Stimulated activated CD4-positive, alpha-beta T cell treated with anti-CD3 and anti-CD28 coated beads, Interleukin-1b, Interleukin-23, amount 100 ng/mL, for 48 hours (primary cell): ENCODE results near the gene PLEKHG3.
"Not testable (repeated sequence)": the region's sequence is repeated elsewhere in the genome, so short reads cannot be mapped to it uniquely, and the experiment has no call there.

Source experiments
- DNase-seq: peaks from one replicate; pipeline ENCODE4 v3.0.0-alpha.2; 2020

Gene PLEKHG3

GRCh38 chr14:64704143-64704742 lies at the start of gene PLEKHG3:
Gene PLEKHG3, plus strand, starts transcription at chr14:64704424. Its CDS starts 23,208 bp downstream, at chr14:64727632.
- DNase-seq: peak; percentile 6

GRCh38 chr14:64654901-64655300 lies 49.3 kb upstream of the PLEKHG3 start:
- DNase-seq: no peak

GRCh38 chr14:64656986-64657385 lies 47.2 kb upstream of the PLEKHG3 start:
- no peak for DNase-seq

GRCh38 chr14:64658201-64658600 lies 46.0 kb upstream of the PLEKHG3 start:
- DNase-seq: no peak

DNA sequence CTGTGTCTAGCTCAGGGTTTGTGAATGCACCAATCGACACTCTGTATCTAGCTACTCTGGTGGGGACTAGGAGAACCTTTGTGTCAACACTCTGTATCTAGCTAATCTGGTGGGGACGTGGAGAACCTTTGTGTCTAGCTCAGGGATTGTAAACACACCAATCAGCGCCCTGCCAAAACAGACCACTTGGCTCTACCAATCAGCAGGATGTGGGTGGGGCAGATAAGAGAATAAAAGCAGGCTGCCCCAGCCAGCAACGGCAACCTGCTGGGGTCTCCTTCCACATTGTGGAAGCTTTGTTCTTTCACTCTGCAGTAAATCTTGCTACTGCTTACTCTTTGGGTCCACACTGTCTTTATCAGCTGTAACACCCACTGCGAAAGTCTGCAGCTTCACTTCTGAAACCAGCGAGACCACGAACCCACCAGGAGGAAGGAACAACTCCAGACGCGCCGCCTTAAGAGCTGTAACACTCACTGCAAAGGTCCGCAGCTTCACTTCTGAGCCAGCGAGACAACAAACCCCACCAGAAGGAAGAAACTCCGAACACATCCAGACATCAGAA lies 45.4 kb upstream of the PLEKHG3 start:
- DNase-seq: not testable (repeated sequence)

DNA sequence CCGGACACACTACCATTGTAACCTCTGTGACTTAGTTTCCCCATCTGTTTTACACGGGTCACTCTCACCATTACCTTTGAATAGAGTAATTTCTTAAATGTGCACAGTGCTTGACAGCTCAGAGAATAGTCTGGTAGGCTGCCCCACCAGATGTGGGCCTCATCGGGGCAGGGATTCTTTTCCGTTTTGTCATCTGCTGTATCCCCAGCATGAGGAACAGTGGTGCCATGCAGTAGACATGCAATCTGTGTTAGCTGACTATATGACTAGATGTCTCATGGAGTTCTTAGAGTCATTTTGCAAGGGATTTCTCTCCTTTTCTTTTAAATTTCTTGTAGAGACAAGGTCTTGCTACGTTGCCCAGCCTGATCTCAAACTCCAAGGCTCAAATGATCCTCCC lies 44.9 kb upstream of the PLEKHG3 start:
- no peak for DNase-seq

DNA sequence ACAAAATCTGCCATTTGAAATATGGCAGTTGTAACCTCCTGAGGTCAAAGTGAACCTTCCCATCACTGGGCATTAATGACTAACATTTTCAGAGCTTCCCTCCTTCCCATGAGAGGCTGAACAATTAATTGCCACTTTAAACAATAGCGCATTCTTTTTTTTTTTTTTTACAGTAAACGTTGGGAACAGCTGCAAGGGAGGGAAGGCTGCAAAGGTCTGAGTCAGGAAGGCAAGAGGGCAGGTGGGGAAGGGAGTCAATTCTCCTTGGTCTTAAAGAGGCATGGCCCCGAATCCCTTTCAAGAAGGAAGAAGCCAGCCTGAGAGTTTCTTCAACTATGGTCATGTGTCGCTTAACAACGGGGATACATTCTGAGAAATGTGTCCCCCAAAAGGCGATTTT lies 41.0 kb upstream of the PLEKHG3 start:
- no peak for DNase-seq

GRCh38 chr14:64671591-64671990 lies 32.6 kb upstream of the PLEKHG3 start:
- DNase-seq: no peak

- DNase-seq: no peak
Measured at GRCh38 chr14:64673316-64673715, 30.9 kb upstream of the PLEKHG3 start.

DNA sequence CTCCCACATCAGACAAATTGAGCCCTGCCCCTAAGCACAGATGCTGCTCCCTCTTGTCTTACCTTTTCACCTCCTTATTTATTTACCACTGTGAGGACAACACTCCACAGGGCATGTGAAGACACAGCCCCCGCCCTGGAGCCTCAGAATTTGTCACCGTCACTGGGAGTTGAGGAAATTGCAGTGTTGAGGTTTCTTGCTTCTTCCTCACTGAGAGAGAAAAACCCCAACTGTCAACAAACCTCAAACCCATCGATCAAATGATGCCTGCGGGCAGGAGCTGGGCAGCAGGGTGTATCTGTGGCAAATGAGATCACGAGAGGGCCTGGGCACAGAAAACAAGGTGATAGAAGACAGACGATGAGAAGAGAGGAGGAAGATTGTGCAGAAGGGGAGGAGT lies 30.5 kb upstream of the PLEKHG3 start:
- DNase-seq: peak; percentile 9

GRCh38 chr14:64674829-64675228 lies 29.4 kb upstream of the PLEKHG3 start:
- no peak for DNase-seq

DNA sequence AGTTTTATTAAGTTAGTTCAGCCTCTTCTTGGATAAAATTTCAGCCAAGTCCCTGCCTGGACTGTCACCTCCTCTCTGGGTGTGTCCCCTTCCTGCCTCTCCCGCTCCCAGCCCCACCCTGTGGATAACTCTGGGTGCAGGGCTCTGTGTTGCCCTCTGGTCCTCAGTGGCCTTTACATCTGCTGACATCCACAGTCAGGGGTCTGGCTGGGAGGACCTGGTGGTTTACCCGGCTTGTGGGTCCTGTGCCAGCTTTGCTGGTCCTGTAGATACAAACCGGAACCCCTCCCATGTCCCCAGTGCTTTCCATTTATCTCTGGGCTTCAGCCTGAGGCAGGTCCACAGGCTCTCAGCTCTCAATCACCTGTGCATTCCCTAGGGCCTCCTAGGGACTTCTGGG lies 28.9 kb upstream of the PLEKHG3 start:
- no peak for DNase-seq

DNA sequence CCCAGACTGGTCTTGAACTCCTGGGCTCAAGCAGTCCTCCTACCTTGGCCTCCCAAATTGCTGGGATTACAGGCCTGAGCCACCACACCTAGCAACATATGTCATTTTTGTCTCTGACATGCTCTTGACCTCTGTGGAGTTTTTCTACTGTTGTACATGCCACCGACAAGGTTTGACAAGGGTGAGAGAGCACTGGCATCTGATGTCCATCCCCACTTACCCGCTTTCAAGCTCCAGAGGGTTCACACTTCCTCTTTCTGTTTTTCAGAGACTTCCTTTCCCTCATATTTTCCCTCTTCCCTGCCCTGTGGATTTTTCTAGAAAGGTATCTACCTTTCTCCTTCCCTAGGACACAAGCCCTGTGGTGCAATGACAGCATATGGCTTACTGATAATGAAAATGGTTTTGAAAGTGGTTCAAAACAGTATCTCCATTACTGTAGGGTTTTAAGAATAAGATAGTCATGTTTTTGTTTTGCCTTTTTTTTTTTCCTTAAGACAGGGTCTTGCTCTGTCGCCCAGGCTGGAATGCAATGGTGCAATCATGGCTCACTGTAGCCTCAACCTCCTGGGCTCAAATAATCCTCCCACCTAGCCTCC lies 27.7 kb upstream of the PLEKHG3 start:
- DNase-seq: no peak

DNA sequence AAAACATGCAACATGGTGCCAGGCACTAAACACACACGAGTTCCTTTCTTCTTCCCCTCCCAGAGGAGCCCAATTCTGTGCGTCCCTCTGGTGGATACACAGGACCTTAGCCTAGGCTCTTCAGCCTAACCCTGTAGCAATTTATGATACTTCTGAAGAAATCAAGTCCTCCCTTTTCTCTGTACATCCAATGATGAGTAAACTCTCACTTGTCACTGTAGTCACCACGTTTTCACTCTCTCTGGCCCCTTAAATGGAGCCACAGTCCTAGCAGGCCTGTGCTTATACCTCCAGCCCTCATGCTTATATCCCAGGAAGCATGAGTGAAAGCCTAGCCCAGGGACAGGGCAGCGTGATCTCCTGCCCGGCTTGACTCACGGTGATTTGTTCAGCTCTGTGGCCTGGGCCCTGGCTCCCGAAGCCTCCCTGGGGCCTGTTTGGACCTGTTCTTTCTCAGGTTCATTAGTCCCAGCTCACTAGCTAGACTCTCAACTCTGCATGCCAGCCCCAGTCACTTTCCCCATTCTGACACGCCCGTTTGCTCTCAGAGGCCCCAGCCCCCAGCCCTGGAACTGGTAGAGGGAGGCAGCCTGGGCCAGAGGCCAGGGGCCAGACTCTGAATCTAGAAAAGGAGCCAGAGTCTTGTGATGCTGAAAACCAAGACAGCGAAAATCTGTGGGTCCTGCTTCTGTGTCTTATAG lies 24.1 kb upstream of the PLEKHG3 start:
- no peak for DNase-seq

GRCh38 chr14:64680714-64681065 lies 23.5 kb upstream of the PLEKHG3 start:
- DNase-seq: no peak

- DNase-seq: no peak
Measured at GRCh38 chr14:64681796-64682710, 22.2 kb upstream of the PLEKHG3 start.

- DNase-seq: no peak
Measured at GRCh38 chr14:64682843-64683242, 21.4 kb upstream of the PLEKHG3 start.

DNA sequence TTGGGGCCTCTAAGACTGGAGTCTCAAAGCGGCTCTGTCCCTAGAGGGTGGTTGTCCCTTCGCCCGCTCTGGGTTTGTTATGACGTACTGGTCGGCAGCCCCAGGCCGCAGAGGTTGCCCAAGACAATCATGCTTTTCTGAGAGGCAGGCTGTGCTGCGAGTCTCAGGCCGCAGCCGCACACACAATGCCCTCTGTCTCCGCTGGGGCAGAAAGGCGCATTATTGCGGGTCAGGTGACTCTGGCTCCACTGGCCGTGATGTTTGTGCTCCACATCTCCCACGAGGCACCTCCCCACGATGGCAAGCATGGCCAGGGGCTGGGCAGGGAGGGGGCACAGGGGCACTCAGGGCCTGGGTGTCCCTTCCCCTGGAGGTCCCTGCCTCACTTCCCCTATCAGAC lies 21.0 kb upstream of the PLEKHG3 start:
- DNase-seq: no peak

DNA sequence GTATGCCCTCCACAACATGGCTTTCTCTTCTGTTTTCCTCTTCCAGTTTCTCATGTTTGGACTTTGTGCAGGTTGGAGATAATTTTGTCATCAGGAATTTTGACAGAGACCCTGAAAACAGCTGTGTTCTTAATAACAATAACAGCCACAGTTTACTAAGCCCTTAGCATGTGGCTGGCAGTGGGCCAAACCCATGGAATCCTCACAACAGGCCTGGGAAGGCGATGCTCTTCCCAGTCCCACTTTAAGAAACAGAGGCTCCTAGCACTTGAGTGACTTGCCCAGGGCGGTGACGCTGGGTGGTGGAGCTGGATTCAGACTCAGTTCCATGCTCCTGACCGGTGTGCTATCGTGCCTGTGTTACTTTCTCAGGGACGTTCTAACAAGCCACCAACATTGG lies 20.1 kb upstream of the PLEKHG3 start:
- DNase-seq: no peak

DNA sequence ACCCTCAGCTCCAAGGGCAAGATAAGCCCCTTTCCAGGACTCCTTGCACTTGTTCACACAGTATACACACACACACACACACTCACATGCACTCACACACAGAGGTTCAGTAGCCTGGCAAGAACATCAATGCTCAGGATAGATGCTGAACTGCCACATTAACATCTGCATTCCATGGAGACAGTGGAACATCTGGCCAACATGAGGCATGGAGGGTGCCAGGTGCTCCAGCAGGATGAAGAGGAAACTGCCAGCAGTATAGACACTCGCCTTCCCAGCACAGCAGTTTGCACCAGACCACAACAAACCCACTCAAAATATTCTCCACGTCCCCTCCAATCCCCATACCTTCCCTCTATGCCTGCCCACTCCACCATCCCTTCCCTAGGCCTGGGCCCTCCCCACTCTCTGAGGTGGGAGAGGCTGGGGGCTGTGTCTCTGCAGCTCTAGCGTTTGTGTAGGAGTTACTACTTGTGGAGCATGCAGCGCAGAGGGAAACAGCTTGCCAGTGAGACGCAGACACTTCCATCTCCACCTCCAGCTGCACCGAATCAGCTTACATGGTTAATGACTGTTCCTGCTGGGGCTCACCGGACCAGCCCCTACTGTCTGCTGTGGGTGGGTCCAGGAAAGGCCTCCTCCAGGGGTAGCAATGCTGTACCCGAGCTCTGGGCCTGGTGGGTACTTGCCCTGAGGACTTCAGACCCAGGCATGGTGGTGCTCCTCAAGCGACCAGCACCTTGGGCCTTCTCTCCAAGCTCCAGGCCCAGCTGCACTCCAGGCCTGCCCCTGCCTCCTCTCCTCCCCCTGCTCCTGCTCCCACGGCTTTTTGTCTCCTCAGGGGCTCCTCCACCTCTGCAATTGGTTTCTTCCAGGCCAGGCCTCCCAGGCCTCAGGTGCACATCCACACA lies 18.6 kb upstream of the PLEKHG3 start:
- DNase-seq: no peak

GRCh38 chr14:64686282-64686615 lies 18.0 kb upstream of the PLEKHG3 start:
- DNase-seq: no peak

DNA sequence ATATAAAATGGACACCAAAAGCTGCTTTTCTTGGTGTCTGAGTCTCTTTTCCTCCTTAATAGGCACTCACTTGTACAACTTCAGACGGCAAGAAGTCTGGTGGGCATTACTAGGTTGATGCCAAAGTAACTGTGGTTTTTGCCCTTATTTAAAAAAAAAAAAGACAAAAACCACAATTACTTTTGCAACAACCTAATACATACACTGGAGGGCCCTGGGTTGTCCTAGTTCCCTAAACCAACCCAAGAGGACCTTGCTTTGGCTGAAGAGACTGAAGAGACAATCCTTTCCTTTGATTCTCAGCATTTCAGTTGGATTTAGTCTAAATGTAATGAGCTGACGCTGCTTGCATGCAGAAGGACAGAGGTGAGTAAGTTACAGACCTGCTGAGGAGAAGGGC lies 16.2 kb upstream of the PLEKHG3 start:
- DNase-seq: no peak
